ENCODE results near the gene ARHGAP24.
"Not testable (repeated sequence)": the region's sequence is repeated elsewhere in the genome, so short reads cannot be mapped to it uniquely, and the experiment has no call there.

The ARHGAP24 gene

GRCh38 chr4:85784348-85784747, 309.4 kb downstream of the ARHGAP24 start:
- DNase-seq, result no peak

GRCh38 chr4:85784947-85785346, 310.0 kb downstream of the ARHGAP24 start:
- DNase-seq, result no peak

- DNase-seq, result no peak
Measured at GRCh38 chr4:85787133-85787532, 312.2 kb downstream of the ARHGAP24 start.

GRCh38 chr4:85788604-85789003, 313.7 kb downstream of the ARHGAP24 start:
- DNase-seq, result no peak

- no peak for DNase-seq
Measured at GRCh38 chr4:85789241-85789640, 314.3 kb downstream of the ARHGAP24 start.

GRCh38 chr4:85790582-85790981, 315.6 kb downstream of the ARHGAP24 start:
- DNase-seq, result no peak

GRCh38 chr4:85792376-85793232, 317.7 kb downstream of the ARHGAP24 start:
- DNase-seq, result no peak

- no peak for DNase-seq
Measured at GRCh38 chr4:85793233-85793585, 318.3 kb downstream of the ARHGAP24 start.

- DNase-seq, result no peak
Measured at GRCh38 chr4:85798012-85798770, 323.2 kb downstream of the ARHGAP24 start.

- no peak for DNase-seq
Measured at GRCh38 chr4:85803856-85804255, 328.9 kb downstream of the ARHGAP24 start.

GRCh38 chr4:85805891-85806290, 330.9 kb downstream of the ARHGAP24 start:
- no peak for DNase-seq

- no peak for DNase-seq
Measured at GRCh38 chr4:85806334-85806733, 331.4 kb downstream of the ARHGAP24 start.

- DNase-seq, result no peak
Measured at GRCh38 chr4:85807247-85807950, 332.4 kb downstream of the ARHGAP24 start.

GRCh38 chr4:85808104-85808503, 333.2 kb downstream of the ARHGAP24 start:
- DNase-seq, result no peak

- DNase-seq, result no peak
Measured at GRCh38 chr4:85808864-85809263, 333.9 kb downstream of the ARHGAP24 start.

GRCh38 chr4:85812776-85813175, 337.8 kb downstream of the ARHGAP24 start:
- no peak for DNase-seq

GRCh38 chr4:85815796-85816459, 341.0 kb downstream of the ARHGAP24 start:
- no peak for DNase-seq

GRCh38 chr4:85818700-85819099, 343.8 kb downstream of the ARHGAP24 start:
- DNase-seq, result no peak

GRCh38 chr4:85820101-85820500, 345.2 kb downstream of the ARHGAP24 start:
- not testable (repeated sequence) for DNase-seq

GRCh38 chr4:85821688-85822455, 346.9 kb downstream of the ARHGAP24 start:
- DNase-seq, result no peak

- no peak for DNase-seq
Measured at GRCh38 chr4:85823295-85823694, 348.3 kb downstream of the ARHGAP24 start.
